Measurements from ENCODE around the gene JPT1.

DNA sequence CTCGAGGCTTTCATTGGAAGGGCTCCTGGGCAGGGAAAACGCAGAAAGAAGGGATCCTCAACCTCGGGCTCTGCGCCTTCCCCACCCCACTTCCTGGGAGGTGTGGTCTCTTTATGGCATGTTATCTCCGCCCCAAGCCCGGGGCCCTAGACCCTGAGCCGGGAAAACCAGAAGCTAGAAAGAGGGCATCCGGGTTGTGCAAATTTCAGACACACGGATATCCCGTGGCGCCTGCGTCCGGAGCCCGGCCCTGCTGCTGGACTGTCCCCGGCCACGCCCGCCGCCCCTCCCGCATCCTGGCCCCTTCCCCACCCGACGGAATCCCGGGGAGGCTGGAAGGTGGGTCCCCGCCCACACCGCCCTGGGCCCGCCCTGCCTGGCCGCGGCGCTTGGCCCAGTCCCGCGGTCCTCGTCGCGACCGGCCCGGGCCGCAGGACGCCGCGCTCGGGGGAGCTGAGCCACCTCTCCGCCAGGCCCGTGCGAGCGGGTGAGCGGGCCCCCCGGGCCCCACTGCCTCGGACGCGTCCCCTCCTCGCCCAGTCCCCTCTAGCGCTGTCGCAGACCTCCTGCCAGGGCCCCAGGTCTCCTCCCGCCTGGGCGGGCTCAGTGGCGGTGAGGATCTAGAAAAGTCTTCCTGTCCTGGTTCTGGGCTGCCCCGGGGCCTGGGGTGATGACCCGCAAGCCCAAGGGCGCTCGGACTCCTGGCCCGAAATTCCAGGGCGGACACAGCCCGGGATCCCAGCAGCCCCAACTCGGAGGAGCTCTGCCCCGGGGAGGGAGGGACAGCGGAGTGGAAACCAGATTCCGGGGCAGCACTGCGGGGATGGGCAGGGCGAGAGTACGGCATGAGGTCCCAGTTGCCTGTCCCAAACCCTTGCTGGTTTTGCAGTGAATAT lies 66.5 kb downstream of the JPT1 start, which contains the start of gene SLC16A5:
- TF ChIP-seq ZNF623 (tag by site-specific recombination; IDR thresholded peaks at IDR 0.05), result no peak
- TF ChIP-seq ZNF626 (tag by site-specific recombination; IDR thresholded peaks at IDR 0.05), result no peak
- no peak for TF ChIP-seq ZNF221 (tag by site-specific recombination; IDR thresholded peaks at IDR 0.05; ENCODE audit: borderline replicate concordance)
- TF ChIP-seq, protein P1, sequence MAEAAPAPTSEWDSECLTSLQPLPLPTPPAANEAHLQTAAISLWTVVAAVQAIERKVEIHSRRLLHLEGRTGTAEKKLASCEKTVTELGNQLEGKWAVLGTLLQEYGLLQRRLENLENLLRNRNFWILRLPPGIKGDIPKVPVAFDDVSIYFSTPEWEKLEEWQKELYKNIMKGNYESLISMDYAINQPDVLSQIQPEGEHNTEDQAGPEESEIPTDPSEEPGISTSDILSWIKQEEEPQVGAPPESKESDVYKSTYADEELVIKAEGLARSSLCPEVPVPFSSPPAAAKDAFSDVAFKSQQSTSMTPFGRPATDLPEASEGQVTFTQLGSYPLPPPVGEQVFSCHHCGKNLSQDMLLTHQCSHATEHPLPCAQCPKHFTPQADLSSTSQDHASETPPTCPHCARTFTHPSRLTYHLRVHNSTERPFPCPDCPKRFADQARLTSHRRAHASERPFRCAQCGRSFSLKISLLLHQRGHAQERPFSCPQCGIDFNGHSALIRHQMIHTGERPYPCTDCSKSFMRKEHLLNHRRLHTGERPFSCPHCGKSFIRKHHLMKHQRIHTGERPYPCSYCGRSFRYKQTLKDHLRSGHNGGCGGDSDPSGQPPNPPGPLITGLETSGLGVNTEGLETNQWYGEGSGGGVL (tag by site-specific recombination; IDR thresholded peaks at IDR 0.05), result no peak
- TF ChIP-seq, protein P2, sequence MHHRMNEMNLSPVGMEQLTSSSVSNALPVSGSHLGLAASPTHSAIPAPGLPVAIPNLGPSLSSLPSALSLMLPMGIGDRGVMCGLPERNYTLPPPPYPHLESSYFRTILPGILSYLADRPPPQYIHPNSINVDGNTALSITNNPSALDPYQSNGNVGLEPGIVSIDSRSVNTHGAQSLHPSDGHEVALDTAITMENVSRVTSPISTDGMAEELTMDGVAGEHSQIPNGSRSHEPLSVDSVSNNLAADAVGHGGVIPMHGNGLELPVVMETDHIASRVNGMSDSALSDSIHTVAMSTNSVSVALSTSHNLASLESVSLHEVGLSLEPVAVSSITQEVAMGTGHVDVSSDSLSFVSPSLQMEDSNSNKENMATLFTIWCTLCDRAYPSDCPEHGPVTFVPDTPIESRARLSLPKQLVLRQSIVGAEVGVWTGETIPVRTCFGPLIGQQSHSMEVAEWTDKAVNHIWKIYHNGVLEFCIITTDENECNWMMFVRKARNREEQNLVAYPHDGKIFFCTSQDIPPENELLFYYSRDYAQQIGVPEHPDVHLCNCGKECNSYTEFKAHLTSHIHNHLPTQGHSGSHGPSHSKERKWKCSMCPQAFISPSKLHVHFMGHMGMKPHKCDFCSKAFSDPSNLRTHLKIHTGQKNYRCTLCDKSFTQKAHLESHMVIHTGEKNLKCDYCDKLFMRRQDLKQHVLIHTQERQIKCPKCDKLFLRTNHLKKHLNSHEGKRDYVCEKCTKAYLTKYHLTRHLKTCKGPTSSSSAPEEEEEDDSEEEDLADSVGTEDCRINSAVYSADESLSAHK (tag by site-specific recombination; IDR thresholded peaks at IDR 0.05), result no peak
- TF ChIP-seq, protein P3, sequence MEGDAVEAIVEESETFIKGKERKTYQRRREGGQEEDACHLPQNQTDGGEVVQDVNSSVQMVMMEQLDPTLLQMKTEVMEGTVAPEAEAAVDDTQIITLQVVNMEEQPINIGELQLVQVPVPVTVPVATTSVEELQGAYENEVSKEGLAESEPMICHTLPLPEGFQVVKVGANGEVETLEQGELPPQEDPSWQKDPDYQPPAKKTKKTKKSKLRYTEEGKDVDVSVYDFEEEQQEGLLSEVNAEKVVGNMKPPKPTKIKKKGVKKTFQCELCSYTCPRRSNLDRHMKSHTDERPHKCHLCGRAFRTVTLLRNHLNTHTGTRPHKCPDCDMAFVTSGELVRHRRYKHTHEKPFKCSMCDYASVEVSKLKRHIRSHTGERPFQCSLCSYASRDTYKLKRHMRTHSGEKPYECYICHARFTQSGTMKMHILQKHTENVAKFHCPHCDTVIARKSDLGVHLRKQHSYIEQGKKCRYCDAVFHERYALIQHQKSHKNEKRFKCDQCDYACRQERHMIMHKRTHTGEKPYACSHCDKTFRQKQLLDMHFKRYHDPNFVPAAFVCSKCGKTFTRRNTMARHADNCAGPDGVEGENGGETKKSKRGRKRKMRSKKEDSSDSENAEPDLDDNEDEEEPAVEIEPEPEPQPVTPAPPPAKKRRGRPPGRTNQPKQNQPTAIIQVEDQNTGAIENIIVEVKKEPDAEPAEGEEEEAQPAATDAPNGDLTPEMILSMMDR (tag by site-specific recombination; IDR thresholded peaks at IDR 0.05), result no peak
- no peak for TF ChIP-seq ZNF350 (tag by site-specific recombination; IDR thresholded peaks at IDR 0.05)
- no peak for TF ChIP-seq YY1 (tag by site-specific recombination; IDR thresholded peaks at IDR 0.05)
- no peak for TF ChIP-seq ZBTB8A (tag by site-specific recombination; IDR thresholded peaks at IDR 0.05)
- TF ChIP-seq TCF7L2 (IDR thresholded peaks at IDR 0.05; ENCODE audit: borderline replicate concordance, low read depth, low read length), result no peak
- TF ChIP-seq, protein P4, sequence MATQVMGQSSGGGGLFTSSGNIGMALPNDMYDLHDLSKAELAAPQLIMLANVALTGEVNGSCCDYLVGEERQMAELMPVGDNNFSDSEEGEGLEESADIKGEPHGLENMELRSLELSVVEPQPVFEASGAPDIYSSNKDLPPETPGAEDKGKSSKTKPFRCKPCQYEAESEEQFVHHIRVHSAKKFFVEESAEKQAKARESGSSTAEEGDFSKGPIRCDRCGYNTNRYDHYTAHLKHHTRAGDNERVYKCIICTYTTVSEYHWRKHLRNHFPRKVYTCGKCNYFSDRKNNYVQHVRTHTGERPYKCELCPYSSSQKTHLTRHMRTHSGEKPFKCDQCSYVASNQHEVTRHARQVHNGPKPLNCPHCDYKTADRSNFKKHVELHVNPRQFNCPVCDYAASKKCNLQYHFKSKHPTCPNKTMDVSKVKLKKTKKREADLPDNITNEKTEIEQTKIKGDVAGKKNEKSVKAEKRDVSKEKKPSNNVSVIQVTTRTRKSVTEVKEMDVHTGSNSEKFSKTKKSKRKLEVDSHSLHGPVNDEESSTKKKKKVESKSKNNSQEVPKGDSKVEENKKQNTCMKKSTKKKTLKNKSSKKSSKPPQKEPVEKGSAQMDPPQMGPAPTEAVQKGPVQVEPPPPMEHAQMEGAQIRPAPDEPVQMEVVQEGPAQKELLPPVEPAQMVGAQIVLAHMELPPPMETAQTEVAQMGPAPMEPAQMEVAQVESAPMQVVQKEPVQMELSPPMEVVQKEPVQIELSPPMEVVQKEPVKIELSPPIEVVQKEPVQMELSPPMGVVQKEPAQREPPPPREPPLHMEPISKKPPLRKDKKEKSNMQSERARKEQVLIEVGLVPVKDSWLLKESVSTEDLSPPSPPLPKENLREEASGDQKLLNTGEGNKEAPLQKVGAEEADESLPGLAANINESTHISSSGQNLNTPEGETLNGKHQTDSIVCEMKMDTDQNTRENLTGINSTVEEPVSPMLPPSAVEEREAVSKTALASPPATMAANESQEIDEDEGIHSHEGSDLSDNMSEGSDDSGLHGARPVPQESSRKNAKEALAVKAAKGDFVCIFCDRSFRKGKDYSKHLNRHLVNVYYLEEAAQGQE (tag by site-specific recombination; IDR thresholded peaks at IDR 0.05), result no peak
- TF ChIP-seq MEIS1 (CRISPR knock-in tag; IDR thresholded peaks at IDR 0.05; ENCODE audit: borderline replicate concordance), result no peak

All from HEK293 (cell line).